ENCODE results near the gene MCCD1.

MCCD1 gene

DNA sequence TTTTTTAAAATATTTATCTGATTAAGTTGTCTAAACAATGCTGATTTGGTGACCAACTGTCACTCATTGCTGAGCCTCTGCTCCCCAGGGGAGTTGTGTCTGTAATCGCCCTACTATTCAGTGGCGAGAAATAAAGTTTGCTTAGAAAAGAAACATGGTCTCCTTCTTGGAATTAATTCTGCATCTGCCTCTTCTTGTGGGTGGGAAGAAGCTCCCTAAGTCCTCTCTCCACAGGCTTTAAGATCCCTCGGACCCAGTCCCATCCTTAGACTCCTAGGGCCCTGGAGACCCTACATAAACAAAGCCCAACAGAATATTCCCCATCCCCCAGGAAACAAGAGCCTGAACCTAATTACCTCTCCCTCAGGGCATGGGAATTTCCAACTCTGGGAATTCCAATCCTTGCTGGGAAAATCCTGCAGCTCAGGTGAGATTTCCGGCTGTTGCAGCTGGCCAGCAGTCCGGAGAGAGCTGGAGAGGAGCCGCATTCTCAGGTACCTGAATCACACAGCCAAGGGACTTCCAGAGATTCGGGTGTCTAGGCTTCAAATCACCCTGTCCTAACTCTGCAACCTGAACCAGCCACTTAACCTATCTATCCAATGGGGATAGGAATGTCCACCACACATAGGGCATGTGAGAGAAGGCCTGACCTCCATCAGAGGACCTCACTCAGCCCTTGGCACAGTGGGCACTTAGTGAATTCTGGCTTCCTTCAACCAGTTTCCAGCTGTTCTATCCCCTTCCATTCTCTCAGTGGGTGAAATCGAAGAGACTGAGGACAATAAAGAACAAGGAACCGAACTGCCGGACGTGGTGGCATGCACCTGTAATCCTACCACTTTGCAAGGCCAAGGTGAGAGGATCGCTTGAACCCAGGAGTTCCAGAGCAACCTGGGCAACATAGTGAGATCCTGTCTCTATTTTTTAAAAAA lies 49.7 kb downstream of the MCCD1 start:
- H3K4me3 ChIP-seq (ENCODE audit: low read length): no peak overlapping the region
- DNase-seq (ENCODE audit: low read depth): peak; percentile 90
- no peak for TF ChIP-seq CTCF (IDR thresholded peaks at IDR 0.05; ENCODE audit: insufficient read depth, low read depth, low read length, missing control alignments)

- DNase-seq (ENCODE audit: low read depth): no peak
- no peak for TF ChIP-seq CTCF (IDR thresholded peaks at IDR 0.05; ENCODE audit: insufficient read depth, low read depth, low read length, missing control alignments)
- no peak overlapping the region for H3K4me3 ChIP-seq (ENCODE audit: low read length)
Measured at GRCh38 chr6:31579119-31579505, 50.4 kb downstream of the MCCD1 start.
